Cardiac muscle cell (in vitro differentiated cells and primary cell): Measurements from ENCODE around the gene ANKRD37. TPM values are rescaled to one million over a fixed set of nuclear protein-coding genes. Genes with fewer than 3 reads are reported as not detected.

ENCODE experiments used
- DNase-seq, 2 donors: peaks; one replicate each; pipeline versions ENCODE4 v3.0.0 to v3.0.0-alpha.2; 2010 to 2017; ENCODE audit warnings: low read depth in 1 of 2, low spot score in 1 of 2
- H3K27ac ChIP-seq: fragments of 200-600 bp; sonication (generic); 2 replicates; pipeline ENCODE4 v1.5.1; 2016
- H3K27me3 ChIP-seq: fragments of 200-600 bp; sonication (generic); 2 replicates; pipeline ENCODE4 v1.6.0; 2016; ENCODE audit warnings: control low read depth
- H3K36me3 ChIP-seq: fragments of 200-600 bp; sonication (generic); 2 replicates; pipeline ENCODE4 v1.5.1; 2016; ENCODE audit warnings: control low read depth
- H3K4me1 ChIP-seq: fragments of 200-600 bp; sonication (generic); 2 replicates; pipeline ENCODE4 v1.8.1; 2017; ENCODE audit warnings: low read depth, mild to moderate bottlenecking, mixed run types
- H3K4me3 ChIP-seq: fragments of 200-600 bp; sonication (generic); 2 replicates; pipeline ENCODE4 v1.5.1; 2016; ENCODE audit warnings: mild to moderate bottlenecking
- H3K9me3 ChIP-seq: fragments of 200-600 bp; sonication (generic); 2 replicates; pipeline ENCODE4 v1.5.1; 2017; ENCODE audit warnings: low read depth, mild to moderate bottlenecking, control low read depth
- polyA plus RNA-seq: library from polyadenylated mRNA; unstranded; fragments of >200 nt; fragmentation: Nextera tagmentation; extraction: Ambion mirVana; gene quantifications from 2 replicates; pipeline ENCODE4 v1.2.1, GENCODE V29; 2016
- total RNA-seq: library from RNA; depleted of rRNA; stranded (reverse); fragments of >200 nt; gene quantifications from 2 replicates; pipeline ENCODE4 v1.2.3, GENCODE V29; 2016
- TF ChIP-seq, protein P1 (sequence below): IDR thresholded peaks from 2 replicates; pipeline ENCODE4 v1.5.1; 2012; ENCODE audit warnings: low read depth, mild to moderate bottlenecking, low read length

ANKRD37 gene
- total and polyA plus RNA-seq, 2 experiments from 2014 or later, result 3.8 to 18.1 TPM

DNA sequence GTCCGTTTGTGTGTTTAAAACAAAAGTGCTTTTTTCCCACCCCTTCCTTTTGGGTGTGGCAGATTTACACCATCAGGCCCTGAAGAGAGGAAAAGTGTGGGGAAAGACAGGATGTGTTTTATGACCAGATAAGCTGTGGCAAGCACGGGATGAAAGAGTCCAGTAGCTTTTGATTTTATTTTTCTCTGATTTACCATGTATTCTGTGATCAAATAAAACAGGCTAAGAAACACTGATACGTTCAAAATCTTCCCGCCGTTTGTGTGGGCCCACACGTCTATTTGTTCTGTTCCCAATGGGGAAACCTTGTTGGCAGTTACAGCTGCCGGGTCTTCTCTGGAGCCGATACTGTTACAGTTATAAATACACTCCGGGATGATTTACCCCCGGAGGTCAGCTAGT, 11.7 kb upstream of the ANKRD37 start:
- no peaks in the 10 kb centered on the region for H3K4me1 ChIP-seq
- no peaks in the 10 kb centered on the region for H3K9me3 ChIP-seq
- DNase-seq, result peak in 1 of 2 donors; percentile 41
- TF ChIP-seq, protein P1, sequence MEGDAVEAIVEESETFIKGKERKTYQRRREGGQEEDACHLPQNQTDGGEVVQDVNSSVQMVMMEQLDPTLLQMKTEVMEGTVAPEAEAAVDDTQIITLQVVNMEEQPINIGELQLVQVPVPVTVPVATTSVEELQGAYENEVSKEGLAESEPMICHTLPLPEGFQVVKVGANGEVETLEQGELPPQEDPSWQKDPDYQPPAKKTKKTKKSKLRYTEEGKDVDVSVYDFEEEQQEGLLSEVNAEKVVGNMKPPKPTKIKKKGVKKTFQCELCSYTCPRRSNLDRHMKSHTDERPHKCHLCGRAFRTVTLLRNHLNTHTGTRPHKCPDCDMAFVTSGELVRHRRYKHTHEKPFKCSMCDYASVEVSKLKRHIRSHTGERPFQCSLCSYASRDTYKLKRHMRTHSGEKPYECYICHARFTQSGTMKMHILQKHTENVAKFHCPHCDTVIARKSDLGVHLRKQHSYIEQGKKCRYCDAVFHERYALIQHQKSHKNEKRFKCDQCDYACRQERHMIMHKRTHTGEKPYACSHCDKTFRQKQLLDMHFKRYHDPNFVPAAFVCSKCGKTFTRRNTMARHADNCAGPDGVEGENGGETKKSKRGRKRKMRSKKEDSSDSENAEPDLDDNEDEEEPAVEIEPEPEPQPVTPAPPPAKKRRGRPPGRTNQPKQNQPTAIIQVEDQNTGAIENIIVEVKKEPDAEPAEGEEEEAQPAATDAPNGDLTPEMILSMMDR, result no peak
- H3K27me3 ChIP-seq, result no peaks in the 10 kb centered on the region
- H3K4me3 ChIP-seq, result no peak overlapping the region
- no peaks in the 10 kb centered on the region for H3K36me3 ChIP-seq
- H3K27ac ChIP-seq, result no peak overlapping the region

DNA sequence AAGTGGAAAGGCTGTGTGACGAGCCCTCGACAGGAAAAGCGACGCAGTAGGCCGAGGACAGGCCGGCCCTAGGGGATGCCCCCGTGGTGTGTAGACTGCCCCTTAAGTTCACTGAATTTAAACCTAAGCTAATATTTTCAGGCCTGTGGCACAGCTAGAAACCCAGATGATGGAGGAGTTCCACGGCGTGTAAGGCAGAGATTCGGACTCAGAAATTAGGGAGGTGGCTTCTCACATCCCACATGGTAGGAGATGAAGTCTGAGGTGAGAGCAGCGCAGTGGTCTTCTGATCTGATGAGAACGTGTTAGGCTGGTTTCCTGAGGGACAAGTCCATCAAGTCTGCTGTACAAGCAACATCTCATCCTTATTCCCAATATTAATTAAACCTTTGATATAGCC, 8.7 kb upstream of the ANKRD37 start:
- Histone ChIP-seq H3K9me3 (no peaks in the 10 kb centered on the region), H3K27me3 (no peaks in the 10 kb centered on the region), H3K36me3 (no peaks in the 10 kb centered on the region), H3K4me1 (no peaks in the 10 kb centered on the region), H3K4me3 (no peak overlapping the region), H3K27ac (no peak overlapping the region)
- no peak for DNase-seq
- TF ChIP-seq, protein P1, result no peak

DNA sequence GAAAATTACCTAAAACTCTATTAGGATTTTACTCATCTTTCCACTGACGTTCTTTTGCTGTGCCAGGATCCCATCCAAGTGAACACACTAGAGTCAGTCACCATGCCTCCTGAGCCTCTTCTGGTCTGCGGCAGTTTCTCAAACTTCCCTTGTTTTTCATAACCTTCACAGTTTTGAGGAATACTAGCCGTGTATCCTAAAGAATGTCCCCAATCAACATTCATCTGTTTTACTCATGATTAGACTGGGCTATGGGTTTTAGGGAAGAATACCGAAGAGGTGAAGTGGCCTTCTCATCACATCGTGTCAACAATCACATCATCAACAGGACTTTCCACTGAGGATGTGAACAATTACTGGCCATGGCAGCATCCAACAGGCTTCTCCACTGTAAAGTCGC, 5.7 kb upstream of the ANKRD37 start:
- H3K9me3 ChIP-seq, result no peaks in the 10 kb centered on the region
- H3K4me3 ChIP-seq, result no peak overlapping the region
- peaks cover 6% of the 10 kb centered on the region for H3K4me1 ChIP-seq
- TF ChIP-seq, protein P1, result no peak
- H3K27me3 ChIP-seq, result no peaks in the 10 kb centered on the region
- no peaks in the 10 kb centered on the region for H3K36me3 ChIP-seq
- DNase-seq, result no peak
- H3K27ac ChIP-seq, result no peak overlapping the region

DNA sequence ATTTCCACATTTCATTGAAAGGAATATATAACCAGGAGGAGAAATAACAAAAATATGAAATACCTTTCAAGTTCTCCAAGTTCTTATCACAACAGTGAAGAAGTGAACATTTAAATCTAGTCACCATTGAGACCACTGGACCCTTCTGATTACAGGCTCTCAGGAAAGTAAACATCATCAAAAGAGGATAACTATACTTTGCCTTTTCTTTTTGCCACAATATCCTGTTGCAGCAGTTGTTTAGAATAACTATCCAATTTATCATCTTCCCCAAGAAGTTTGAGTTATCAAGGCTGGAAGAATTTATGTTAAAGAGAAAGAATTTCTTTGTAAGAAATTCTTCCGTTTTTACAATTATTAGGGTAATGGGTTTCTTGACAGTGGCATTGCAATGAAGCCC, 4.5 kb upstream of the ANKRD37 start:
- Histone ChIP-seq H3K4me1 (peaks cover 7% of the 10 kb centered on the region), H3K36me3 (no peaks in the 10 kb centered on the region), H3K9me3 (no peaks in the 10 kb centered on the region), H3K27me3 (no peaks in the 10 kb centered on the region), H3K4me3 (no peak overlapping the region), H3K27ac (no peak overlapping the region)
- TF ChIP-seq, protein P1, result no peak
- no peak for DNase-seq

DNA sequence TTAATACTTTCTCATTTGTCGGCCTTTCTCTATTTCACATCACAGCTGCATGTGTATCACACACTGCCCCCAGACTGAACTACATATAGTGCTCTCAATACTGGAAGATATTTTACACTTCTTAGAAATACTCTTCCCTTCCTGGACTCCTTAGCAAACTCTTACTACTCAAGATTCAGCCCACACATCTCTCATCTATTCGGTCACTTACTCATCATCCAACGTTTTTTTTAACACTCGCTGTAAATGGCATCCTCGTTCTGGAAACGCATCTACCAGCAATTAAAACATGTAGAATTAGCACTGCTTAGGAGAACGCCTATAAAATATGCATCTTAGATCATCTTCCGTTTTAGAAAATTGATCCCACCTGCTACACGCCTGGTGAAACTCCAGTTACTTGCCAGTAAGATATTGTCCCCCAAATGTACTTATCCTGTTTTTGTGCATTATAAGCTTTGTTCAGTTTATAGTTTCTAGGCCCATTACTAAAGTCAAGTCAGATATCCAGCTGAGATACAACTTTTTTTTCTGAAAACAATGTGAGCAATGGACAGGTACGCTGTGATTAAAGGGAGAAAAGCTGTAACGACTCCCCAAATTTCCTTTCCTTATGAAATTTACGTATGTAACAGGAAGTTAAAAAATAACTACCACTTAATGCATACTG, 1.9 kb upstream of the ANKRD37 start:
- no peaks in the 10 kb centered on the region for H3K9me3 ChIP-seq
- no peak for DNase-seq
- H3K4me3 ChIP-seq, result peak overlapping the region; percentile 53
- peaks cover 6% of the 10 kb centered on the region for H3K36me3 ChIP-seq
- no peak overlapping the region for H3K27ac ChIP-seq
- H3K27me3 ChIP-seq, result no peaks in the 10 kb centered on the region
- TF ChIP-seq, protein P1, result no peak
- H3K4me1 ChIP-seq, result peaks cover 14% of the 10 kb centered on the region
